A673 (cell line): Measurements from ENCODE around the gene GPD2. TPM values are rescaled to one million over a fixed set of nuclear protein-coding genes. Genes with fewer than 3 reads are reported as not detected.

Experiments used
- BruUV-seq: library from RNA; stranded (reverse); fragments of 400-500 nt; replicated peaks from 2 replicates; lab custom pipeline; 2021; lab: Mats Ljungman, UMichigan
- CTCF ChIA-PET: fragments of 300-600 bp; sonication (Branson Sonifier 250); formaldehyde crosslinking; loops from one replicate; lab custom pipeline; 2022; ENCODE audit warnings: antibody characterized with exemption; lab: Charles Lee
- POLR2A ChIA-PET: fragments of 300-600 bp; sonication (Branson Sonifier 250); formaldehyde crosslinking; loops from one replicate; lab custom pipeline; 2022; ENCODE audit warnings: antibody characterized with exemption; ENCODE audit not compliant: low non-redundant PET; lab: Charles Lee
- DNase-seq: peaks from one replicate; pipeline ENCODE4 v3.0.0-alpha.2; 2015; ENCODE audit warnings: low spot score
- H3K27ac ChIP-seq: fragments of 200-600 bp; sonication (generic); 2 replicates; pipeline ENCODE4 v1.5.1; 2016; ENCODE audit warnings: mixed run types, low read depth, mild to moderate bottlenecking, mixed read lengths, antibody characterized with exemption, low read length; ENCODE audit not compliant: poor library complexity, severe bottlenecking
- H3K27me3 ChIP-seq: fragments of 200-600 bp; sonication (generic); replicated peaks from 2 replicates; pipeline ENCODE4 v1.6.1; 2017; ENCODE audit warnings: mixed run types, low read depth, mild to moderate bottlenecking, mixed read lengths, antibody characterized with exemption, low read length; ENCODE audit not compliant: insufficient read depth, poor library complexity
- H3K36me3 ChIP-seq: fragments of 200-600 bp; sonication (generic); 2 replicates; pipeline ENCODE4 v1.6.1; 2016; ENCODE audit warnings: mixed run types, mild to moderate bottlenecking, mixed read lengths, antibody characterized with exemption, low read length; ENCODE audit not compliant: insufficient read depth, poor library complexity, severe bottlenecking
- H3K4me1 ChIP-seq: fragments of 200-600 bp; sonication (generic); 2 replicates; pipeline ENCODE4 v1.6.1; 2017; ENCODE audit warnings: mixed run types, mild to moderate bottlenecking, mixed read lengths, antibody characterized with exemption, low read length; ENCODE audit not compliant: insufficient read depth, poor library complexity, severe bottlenecking
- H3K4me3 ChIP-seq: fragments of 200-600 bp; sonication (generic); 2 replicates; pipeline ENCODE4 v1.5.1; 2016; ENCODE audit warnings: low read depth, mixed run types, mild to moderate bottlenecking, mixed read lengths, low read length; ENCODE audit not compliant: poor library complexity, severe bottlenecking
- H3K9me3 ChIP-seq: fragments of 200-600 bp; sonication (generic); 2 replicates; pipeline ENCODE4 v1.6.1; 2016; ENCODE audit warnings: mixed run types, low read depth, mild to moderate bottlenecking, mixed read lengths, antibody characterized with exemption, low read length; ENCODE audit not compliant: poor library complexity, severe bottlenecking
- CTCF ChIP-seq: fragments of 300-800, 200-600 bp; sonication (generic); conservative IDR thresholded peaks from 2 replicates; pipeline ENCODE4 v1.5.1; 2017; ENCODE audit warnings: low read depth, mild to moderate bottlenecking, antibody characterized with exemption, low read length, moderate library complexity, mixed read lengths
- EZH2 ChIP-seq: fragments of 200-600 bp; sonication (generic); IDR thresholded peaks from 2 replicates; pipeline ENCODE4 v1.6.1; 2017; ENCODE audit warnings: borderline replicate concordance, low read depth, mild to moderate bottlenecking, mixed read lengths, antibody characterized with exemption, low read length; ENCODE audit not compliant: poor library complexity, severe bottlenecking
- intact Hi-C: fragments of 100-400 bp; cut with micrococcal nuclease; formaldehyde crosslinking; loops from one replicate; pipeline ENCODE4 v1.10.0; 2022; ENCODE audit not compliant: unreplicated experiment
- total RNA-seq: library from RNA; stranded (reverse); gene quantifications from 2 replicates; pipeline ENCODE4 v1.2.3, GENCODE V29; 2021

The GPD2 gene
- total RNA-seq, 1 experiment from 2014 or later: 39.4 TPM

GRCh38 chr2:156512451-156512850 is 76.3 kb downstream of the GPD2 start:
- ChIA-PET CTCF (no interaction called here), POLR2A (no interaction called here)
- intact Hi-C loops: no loop called here
- BruUV-seq: no TSS peak
- Histone ChIP-seq H3K27ac (no peak overlapping the region), H3K27me3 (no peaks in the 10 kb centered on the region), H3K9me3 (no peaks in the 10 kb centered on the region), H3K4me1 (peaks cover 6% of the 10 kb centered on the region), H3K4me3 (no peak overlapping the region), H3K36me3 (no peaks in the 10 kb centered on the region)
- no peak for DNase-seq
- TF ChIP-seq EZH2: no peak
- no peak for TF ChIP-seq CTCF

GRCh38 chr2:156513219-156513618 is 77.0 kb downstream of the GPD2 start:
- H3K27me3 ChIP-seq: no peaks in the 10 kb centered on the region
- H3K36me3 ChIP-seq: no peaks in the 10 kb centered on the region
- DNase-seq: no peak
- no peak for TF ChIP-seq EZH2
- no peak for TF ChIP-seq CTCF
- ChIA-PET POLR2A (no interaction called here), CTCF (no interaction called here)
- H3K4me1 ChIP-seq: peaks cover 6% of the 10 kb centered on the region
- H3K9me3 ChIP-seq: no peaks in the 10 kb centered on the region
- no peak overlapping the region for H3K27ac ChIP-seq
- H3K4me3 ChIP-seq: no peak overlapping the region
- intact Hi-C loops: no loop called here
- BruUV-seq: no TSS peak

GRCh38 chr2:156517419-156517818 is 81.2 kb downstream of the GPD2 start:
- TF ChIP-seq CTCF: no peak
- no peak for TF ChIP-seq EZH2
- intact Hi-C loops: no loop called here
- CTCF ChIA-PET: no interaction called here
- no peaks in the 10 kb centered on the region for H3K4me1 ChIP-seq
- no peaks in the 10 kb centered on the region for H3K9me3 ChIP-seq
- no peak for DNase-seq
- no peaks in the 10 kb centered on the region for H3K27me3 ChIP-seq
- no peak overlapping the region for H3K4me3 ChIP-seq
- no peak overlapping the region for H3K27ac ChIP-seq
- no peaks in the 10 kb centered on the region for H3K36me3 ChIP-seq
- POLR2A ChIA-PET: no interaction called here
- BruUV-seq: no TSS peak
